ENCODE results near the gene GPC3.
"Not testable (repeated sequence)": the region's sequence is repeated elsewhere in the genome, so short reads cannot be mapped to it uniquely, and the experiment has no call there.

Gene GPC3

GRCh38 chrX:133537142-133537541, 448.3 kb downstream of the GPC3 start:
- DNase-seq, result no peak

GRCh38 chrX:133535066-133535465, 450.3 kb downstream of the GPC3 start:
- no peak for DNase-seq

GRCh38 chrX:133534172-133534571, 451.2 kb downstream of the GPC3 start:
- no peak for DNase-seq

GRCh38 chrX:133533249-133533648, 452.1 kb downstream of the GPC3 start:
- no peak for DNase-seq

GRCh38 chrX:133530960-133531359, 454.4 kb downstream of the GPC3 start:
- DNase-seq, result no peak

GRCh38 chrX:133529578-133529977, 455.8 kb downstream of the GPC3 start:
- DNase-seq, result no peak

GRCh38 chrX:133527825-133528224, 457.6 kb downstream of the GPC3 start:
- DNase-seq, result no peak

- peak; percentile 4 for DNase-seq
These were observed 458.0 kb downstream of the GPC3 start for GRCh38 chrX:133527415-133527814.

GRCh38 chrX:133526773-133527172, 458.6 kb downstream of the GPC3 start:
- DNase-seq, result not testable (repeated sequence)

- DNase-seq, result no peak
These were observed 461.9 kb downstream of the GPC3 start for GRCh38 chrX:133523526-133523925.

- DNase-seq, result peak; percentile 13
These were observed 462.3 kb downstream of the GPC3 start for GRCh38 chrX:133523081-133523487.

- no peak for DNase-seq
These were observed 468.7 kb downstream of the GPC3 start for GRCh38 chrX:133516686-133517085.

GRCh38 chrX:133514486-133514885, 470.9 kb downstream of the GPC3 start:
- DNase-seq, result no peak

- DNase-seq, result no peak
These were observed 472.3 kb downstream of the GPC3 start for GRCh38 chrX:133513123-133513522.

- no peak for DNase-seq
These were observed 474.4 kb downstream of the GPC3 start for GRCh38 chrX:133511041-133511440.

GRCh38 chrX:133497356-133497755, 488.0 kb downstream of the GPC3 start:
- no peak for DNase-seq

GRCh38 chrX:133495464-133496391, 489.7 kb downstream of the GPC3 start:
- DNase-seq, result peak; percentile 23

GRCh38 chrX:133493366-133493765, 492.0 kb downstream of the GPC3 start:
- no peak for DNase-seq

- no peak for DNase-seq
These were observed 494.4 kb downstream of the GPC3 start for GRCh38 chrX:133490955-133491354.

Measured in kidney glomerular epithelial cell (primary cell).